HCT116 (cell line): ENCODE results near the gene CHRND.

ENCODE experiments used
- CTCF ChIP-seq, 3 experiments: fragments of 200-600 bp in 1 of 3; sonication (generic) in 1 of 3; IDR thresholded peaks in 2 of 3; conservative IDR thresholded peaks in 1 of 3; 2 replicates each; pipeline ENCODE4 v1.5.1; 2012 to 2017; ENCODE audit warnings: low read depth in 2 of 3, low read length in 2 of 3, antibody characterized with exemption in 1 of 3, borderline replicate concordance in 1 of 3, control low read depth in 1 of 3, mild to moderate bottlenecking in 1 of 3, mixed read lengths in 1 of 3, mixed run types in 1 of 3, moderate library complexity in 1 of 3; ENCODE audit not compliant: insufficient read depth in 1 of 3
- EZH2 ChIP-seq: fragments of 200-600 bp; sonication (generic); IDR thresholded peaks from 2 replicates; pipeline ENCODE4 v1.6.1; 2017; ENCODE audit warnings: antibody characterized with exemption, mixed run types
- POLR2A ChIP-seq: IDR thresholded peaks from 2 replicates; pipeline ENCODE4 v1.7.0; 2011; ENCODE audit warnings: borderline replicate concordance; ENCODE audit not compliant: insufficient read depth, insufficient read length; ENCODE audit errors: extremely low read depth

- TF ChIP-seq CTCF (IDR thresholded peaks at IDR 0.05 in 2 of 3, conservative IDR thresholded peaks at IDR 0.05 in 1 of 3; ENCODE audit: borderline replicate concordance in 1 of 3, insufficient read depth in 1 of 3, low read depth in 2 of 3, low read length in 2 of 3), result peak in 1 of 3 experiments; percentile 10; a peak in 1 of 6 replicates
- TF ChIP-seq POLR2A, result peak; percentile 93
- TF ChIP-seq EZH2, result no peak
These were observed 24.6 kb downstream of the CHRND start, which contains the start of the genes EIF4E2 and TIGD1 for GRCh38 chr2:232550354-232551249.
